NCI-H1436 treated with DMSO at 0.1 percent for 48 hours (cell line): ENCODE results near the gene LCN6.
"Not testable (repeated sequence)": the region's sequence is repeated elsewhere in the genome, so short reads cannot be mapped to it uniquely, and the experiment has no call there.

Source experiments
- DNase-seq: peaks from one replicate; lab custom pipeline; 2025; lab: John Stamatoyannopoulos, UW

The LCN6 gene

GRCh38 chr9:136759436-136760325, 11.4 kb upstream of the LCN6 start:
- DNase-seq, result no peak

GRCh38 chr9:136759001-136759400, 10.7 kb upstream of the LCN6 start:
- DNase-seq, result no peak

GRCh38 chr9:136757751-136758140, 9.4 kb upstream of the LCN6 start:
- DNase-seq, result no peak

- no peak for DNase-seq
Measured at GRCh38 chr9:136757328-136757727, 9.0 kb upstream of the LCN6 start.

GRCh38 chr9:136756836-136757235, 8.5 kb upstream of the LCN6 start:
- no peak for DNase-seq

- DNase-seq, result no peak
Measured at GRCh38 chr9:136756134-136756438, 7.8 kb upstream of the LCN6 start.

- DNase-seq, result not testable (repeated sequence)
Measured at GRCh38 chr9:136755302-136756133, 7.2 kb upstream of the LCN6 start.

GRCh38 chr9:136754626-136755301, 6.4 kb upstream of the LCN6 start:
- no peak for DNase-seq

- DNase-seq, result no peak
Measured at GRCh38 chr9:136754059-136754572, 5.8 kb upstream of the LCN6 start.

GRCh38 chr9:136753371-136754058, 5.2 kb upstream of the LCN6 start:
- no peak for DNase-seq

- no peak for DNase-seq
Measured at GRCh38 chr9:136751814-136752213, 3.5 kb upstream of the LCN6 start.

- DNase-seq, result no peak
Measured at GRCh38 chr9:136751244-136751643, 2.9 kb upstream of the LCN6 start.

GRCh38 chr9:136750526-136750925, 2.2 kb upstream of the LCN6 start:
- DNase-seq, result no peak

GRCh38 chr9:136748666-136749611, 614 bp upstream of the LCN6 start:
- DNase-seq, result no peak

GRCh38 chr9:136747161-136748060, 914 bp downstream of the LCN6 start:
- no peak for DNase-seq

- DNase-seq, result no peak
Measured at GRCh38 chr9:136746621-136747020, 1.7 kb downstream of the LCN6 start.

- no peak for DNase-seq
Measured at GRCh38 chr9:136746155-136746490, 2.2 kb downstream of the LCN6 start.

GRCh38 chr9:136745389-136746154, 2.8 kb downstream of the LCN6 start:
- DNase-seq, result no peak

GRCh38 chr9:136744773-136745172, 3.6 kb downstream of the LCN6 start:
- DNase-seq, result no peak
